K562 (cell line): Measurements from ENCODE around the gene PLD3. TPM values are rescaled to one million over a fixed set of nuclear protein-coding genes. Genes with fewer than 3 reads are reported as not detected.

Experiments used
- ARID2 ChIP-seq: fragments of 450-650 bp; IDR thresholded peaks from 2 replicates; pipeline ENCODE4 v1.6.1; 2017; ENCODE audit warnings: antibody characterized with exemption, mild to moderate bottlenecking
- HMG20A ChIP-seq: fragments of 450-650 bp; formaldehyde crosslinking; conservative IDR thresholded peaks from 2 replicates; pipeline ENCODE4 v1.4.0; 2020; ENCODE audit warnings: mild to moderate bottlenecking, mixed read lengths
- HNRNPLL ChIP-seq: fragments of 200-400 bp; formaldehyde crosslinking; IDR thresholded peaks from 2 replicates; pipeline ENCODE4 v1.6.1; 2017; ENCODE audit warnings: low read length, low read depth, mild to moderate bottlenecking; ENCODE audit not compliant: poor library complexity, severe bottlenecking
- LCOR ChIP-seq: sonication (generic); formaldehyde crosslinking; IDR thresholded peaks from 2 replicates; pipeline ENCODE4 v1.8.0; 2022; ENCODE audit warnings: mild to moderate bottlenecking, missing genetic modification reagents
- MAZ ChIP-seq, 2 experiments: fragments of 450-650 bp in 1 of 2; sonication (generic) in 1 of 2; formaldehyde crosslinking; IDR thresholded peaks in 1 of 2; conservative IDR thresholded peaks in 1 of 2; 2 replicates each; pipeline versions ENCODE4 v1.4.0 to v1.5.0; 2020; ENCODE audit warnings: mild to moderate bottlenecking in 1 of 2, missing genetic modification reagents in 1 of 2
- RFX7 ChIP-seq: fragments of 250-450 bp; sonication (Bioruptor Pico); IDR thresholded peaks from 2 replicates; pipeline ENCODE4 v1.5.1; 2021; ENCODE audit warnings: mild to moderate bottlenecking
- YY1 ChIP-seq, 3 experiments: IDR thresholded peaks; 2 replicates each; pipeline ENCODE4 v1.6.1; 2011; ENCODE audit warnings: low read length in 2 of 3, mild to moderate bottlenecking in 2 of 3, moderate library complexity in 2 of 3, borderline replicate concordance in 1 of 3, control low read depth in 1 of 3, low read depth in 1 of 3; ENCODE audit not compliant: insufficient read depth in 3 of 3, insufficient replicate concordance in 2 of 3, control insufficient read depth in 1 of 3, insufficient read length in 1 of 3; ENCODE audit errors: extremely low read depth in 1 of 3
- ZFX ChIP-seq: sonication (generic); formaldehyde crosslinking; IDR thresholded peaks from 2 replicates; pipeline ENCODE4 v1.8.0; 2022; ENCODE audit warnings: mild to moderate bottlenecking, missing genetic modification reagents, moderate library complexity
- ZNF263 ChIP-seq: sonication (generic); formaldehyde crosslinking; IDR thresholded peaks from 2 replicates; pipeline ENCODE4 v1.8.0; 2022; ENCODE audit warnings: mild to moderate bottlenecking, missing genetic modification reagents, borderline replicate concordance
- ZNF280A ChIP-seq: fragments of 450-650 bp; IDR thresholded peaks from 2 replicates; pipeline ENCODE4 v1.6.1; 2018; ENCODE audit warnings: mild to moderate bottlenecking, low read depth; ENCODE audit not compliant: partially characterized antibody
- ZNF280B ChIP-seq: fragments of 250-450 bp; sonication (Bioruptor Pico); IDR thresholded peaks from 2 replicates; pipeline ENCODE4 v1.5.1; 2021; ENCODE audit warnings: mild to moderate bottlenecking
- ZNF609 ChIP-seq: sonication (generic); formaldehyde crosslinking; IDR thresholded peaks from 2 replicates; pipeline ENCODE4 v1.8.1; 2023; ENCODE audit warnings: missing genetic modification reagents, mild to moderate bottlenecking, borderline replicate concordance
- polyA plus RNA-seq, 8 experiments: library from polyadenylated mRNA; depleted of rRNA in 4 of 8; stranded (reverse) in 5 of 8; unstranded in 3 of 8; fragments of >200 nt; fragmentation: Nextera tagmentation in 2 of 8; fragmentation: Illumina TruSeq in 1 of 8; extraction: Ambion mirVana in 2 of 8; extraction: Trizol in 1 of 8; gene quantifications; 2 replicates each; pipeline versions ENCODE4 v1.2.1 to v1.2.3, GENCODE V29; 2011 to 2014; ENCODE audit warnings: inconsistent platforms in 1 of 8, missing spikeins in 1 of 8
- total RNA-seq, 7 experiments: library from RNA; depleted of rRNA in 6 of 7; stranded (reverse); fragments of >200 nt in 6 of 7; fragmentation: Illumina TruSeq in 2 of 7; extraction: Trizol in 2 of 7; gene quantifications; 2 replicates each; pipeline versions ENCODE4 v1.2.1 to v1.2.3, GENCODE V29; 2011 to 2021; ENCODE audit warnings: low replicate concordance in 1 of 7
- TF ChIP-seq, protein P1 (sequence below): sonication (generic); formaldehyde crosslinking; IDR thresholded peaks from 2 replicates; pipeline ENCODE4 v1.8.1; 2023; ENCODE audit warnings: mild to moderate bottlenecking, missing genetic modification reagents
- TF ChIP-seq, protein P2 (sequence below): sonication (generic); formaldehyde crosslinking; IDR thresholded peaks from 2 replicates; pipeline ENCODE4 v1.5.0; 2020; ENCODE audit warnings: missing genetic modification reagents

The PLD3 gene
- total and polyA plus RNA-seq, 9 of the 15 experiments (the other 6 are each of a cell fraction or from before 2014, with no cell fraction given), result 2.3 to 128 (median 72.7) TPM

GRCh38 chr19:40398417-40399131 lies 50.1 kb downstream of the PLD3 start (continued):
- TF ChIP-seq ZNF609 (no peak), ZFX (CRISPR knock-in tag) (peak; percentile 59), ZNF280B (CRISPR knock-in tag) (no peak), HMG20A (CRISPR knock-in tag) (no peak), HNRNPLL (peak; percentile 65), ARID2 (no peak), MAZ (CRISPR knock-in tag; conservative IDR thresholded peaks at IDR 0.05 in 1 of 2, IDR thresholded peaks at IDR 0.05 in 1 of 2) (0 out of 4 replicates have a peak, but pooled peaks of 1 of the 2 experiments have one; percentile 17), RFX7 (CRISPR knock-in tag) (no peak), LCOR (0 out of 2 replicates have a peak, but pooled peaks have one; percentile 33), YY1 (IDR thresholded peaks at IDR 0.05; ENCODE audit: borderline replicate concordance in 1 of 3, control insufficient read depth in 1 of 3, extremely low read depth in 1 of 3, insufficient read depth in 3 of 3, insufficient read length in 1 of 3, insufficient replicate concordance in 2 of 3, low read depth in 1 of 3, low read length in 2 of 3) (no peak), ZNF263 (CRISPR knock-in tag) (0 out of 2 replicates have a peak, but pooled peaks have one; percentile 32), ZNF280A (no peak)
- TF ChIP-seq, protein P1, sequence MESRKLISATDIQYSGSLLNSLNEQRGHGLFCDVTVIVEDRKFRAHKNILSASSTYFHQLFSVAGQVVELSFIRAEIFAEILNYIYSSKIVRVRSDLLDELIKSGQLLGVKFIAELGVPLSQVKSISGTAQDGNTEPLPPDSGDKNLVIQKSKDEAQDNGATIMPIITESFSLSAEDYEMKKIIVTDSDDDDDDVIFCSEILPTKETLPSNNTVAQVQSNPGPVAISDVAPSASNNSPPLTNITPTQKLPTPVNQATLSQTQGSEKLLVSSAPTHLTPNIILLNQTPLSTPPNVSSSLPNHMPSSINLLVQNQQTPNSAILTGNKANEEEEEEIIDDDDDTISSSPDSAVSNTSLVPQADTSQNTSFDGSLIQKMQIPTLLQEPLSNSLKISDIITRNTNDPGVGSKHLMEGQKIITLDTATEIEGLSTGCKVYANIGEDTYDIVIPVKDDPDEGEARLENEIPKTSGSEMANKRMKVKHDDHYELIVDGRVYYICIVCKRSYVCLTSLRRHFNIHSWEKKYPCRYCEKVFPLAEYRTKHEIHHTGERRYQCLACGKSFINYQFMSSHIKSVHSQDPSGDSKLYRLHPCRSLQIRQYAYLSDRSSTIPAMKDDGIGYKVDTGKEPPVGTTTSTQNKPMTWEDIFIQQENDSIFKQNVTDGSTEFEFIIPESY (CRISPR knock-in tag), result no peak
- TF ChIP-seq, protein P2, sequence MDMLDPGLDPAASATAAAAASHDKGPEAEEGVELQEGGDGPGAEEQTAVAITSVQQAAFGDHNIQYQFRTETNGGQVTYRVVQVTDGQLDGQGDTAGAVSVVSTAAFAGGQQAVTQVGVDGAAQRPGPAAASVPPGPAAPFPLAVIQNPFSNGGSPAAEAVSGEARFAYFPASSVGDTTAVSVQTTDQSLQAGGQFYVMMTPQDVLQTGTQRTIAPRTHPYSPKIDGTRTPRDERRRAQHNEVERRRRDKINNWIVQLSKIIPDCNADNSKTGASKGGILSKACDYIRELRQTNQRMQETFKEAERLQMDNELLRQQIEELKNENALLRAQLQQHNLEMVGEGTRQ (CRISPR knock-in tag), result peak; percentile 66; the same call in 1 of the 2 replicates
